ENCODE results near the gene CD6.

- TF ChIP-seq ZNF384 (IDR thresholded peaks at IDR 0.05): no peak
- no peak for TF ChIP-seq FOXA1 (IDR thresholded peaks at IDR 0.05)
Measured at GRCh38 chr11:60992842-60993409, 21.4 kb downstream of the CD6 start.
